Measurements from ENCODE around the gene ATAD3A.

Gene ATAD3A

GRCh38 chr1:1540818-1541628, 29.1 kb downstream of the ATAD3A start:
- Histone ChIP-seq H3K4me1 (ENCODE audit: control insufficient read depth, insufficient read depth, low read length, poor library complexity, severe bottlenecking) (peaks cover 9% of the 10 kb centered on the region), H3K4me3 (ENCODE audit: extremely low read depth, insufficient read depth, low read length, poor library complexity, severe bottlenecking) (peak overlapping the region; percentile 44), H3K9me3 (ENCODE audit: control insufficient read depth, low read length) (no peaks in the 10 kb centered on the region), H3K36me3 (ENCODE audit: control insufficient read depth, insufficient read depth, low read length) (peaks cover 48% of the 10 kb centered on the region), H3K27ac (ENCODE audit: low read depth, low read length, severe bottlenecking) (no peak overlapping the region)
- WGBS, 2 experiments (ENCODE audit: insufficient coverage in 2 of 2) = 61 to 67% methylated on average over 52 to 53 of the region's 53 CpGs

GRCh38 chr1:1541956-1542765, 30.2 kb downstream of the ATAD3A start:
- Histone ChIP-seq H3K9me3 (ENCODE audit: control insufficient read depth, low read length) (no peaks in the 10 kb centered on the region), H3K36me3 (ENCODE audit: control insufficient read depth, insufficient read depth, low read length) (peaks cover 59% of the 10 kb centered on the region)
- 97 to 98% methylated on average over 33 to 37 of the region's 37 CpGs for WGBS, 2 experiments (ENCODE audit: insufficient coverage in 2 of 2)

GRCh38 chr1:1542766-1543705, 31.1 kb downstream of the ATAD3A start:
- Histone ChIP-seq H3K9me3 (ENCODE audit: control insufficient read depth, low read length) (no peaks in the 10 kb centered on the region), H3K27ac (ENCODE audit: low read depth, low read length, severe bottlenecking) (no peak overlapping the region), H3K4me1 (ENCODE audit: control insufficient read depth, insufficient read depth, low read length, poor library complexity, severe bottlenecking) (peaks cover 9% of the 10 kb centered on the region), H3K4me3 (ENCODE audit: extremely low read depth, insufficient read depth, low read length, poor library complexity, severe bottlenecking) (no peak overlapping the region), H3K36me3 (ENCODE audit: control insufficient read depth, insufficient read depth, low read length) (peaks cover 65% of the 10 kb centered on the region)
- WGBS, 2 experiments (ENCODE audit: insufficient coverage in 2 of 2) = 94% methylated on average over 43 to 45 of the region's 45 CpGs

More at GRCh38 chr1:1541956-1542765, 30.2 kb downstream of the ATAD3A start:
- H3K4me1 ChIP-seq (ENCODE audit: control insufficient read depth, insufficient read depth, low read length, poor library complexity, severe bottlenecking) = peaks cover 9% of the 10 kb centered on the region
- H3K4me3 ChIP-seq (ENCODE audit: extremely low read depth, insufficient read depth, low read length, poor library complexity, severe bottlenecking) = no peak overlapping the region
- H3K27ac ChIP-seq (ENCODE audit: low read depth, low read length, severe bottlenecking) = no peak overlapping the region

GRCh38 chr1:1543706-1544099, 31.7 kb downstream of the ATAD3A start:
- 92 to 93% methylated on average over 18 to 19 of the region's 19 CpGs for WGBS, 2 experiments (ENCODE audit: insufficient coverage in 2 of 2)
- no peak overlapping the region for H3K27ac ChIP-seq (ENCODE audit: low read depth, low read length, severe bottlenecking)
- H3K4me3 ChIP-seq (ENCODE audit: extremely low read depth, insufficient read depth, low read length, poor library complexity, severe bottlenecking) = no peak overlapping the region
- peaks cover 66% of the 10 kb centered on the region for H3K36me3 ChIP-seq (ENCODE audit: control insufficient read depth, insufficient read depth, low read length)
- no peaks in the 10 kb centered on the region for H3K9me3 ChIP-seq (ENCODE audit: control insufficient read depth, low read length)
- H3K4me1 ChIP-seq (ENCODE audit: control insufficient read depth, insufficient read depth, low read length, poor library complexity, severe bottlenecking) = peaks cover 8% of the 10 kb centered on the region

GRCh38 chr1:1544544-1544943, 32.6 kb downstream of the ATAD3A start:
- peaks cover under 1% of the 10 kb centered on the region for H3K4me1 ChIP-seq (ENCODE audit: control insufficient read depth, insufficient read depth, low read length, poor library complexity, severe bottlenecking)
- 98% methylated on average over 10 of the region's 10 CpGs for WGBS, 2 experiments (ENCODE audit: insufficient coverage in 2 of 2)
- no peak overlapping the region for H3K4me3 ChIP-seq (ENCODE audit: extremely low read depth, insufficient read depth, low read length, poor library complexity, severe bottlenecking)
- peaks cover 71% of the 10 kb centered on the region for H3K36me3 ChIP-seq (ENCODE audit: control insufficient read depth, insufficient read depth, low read length)
- H3K27ac ChIP-seq (ENCODE audit: low read depth, low read length, severe bottlenecking) = no peak overlapping the region
- H3K9me3 ChIP-seq (ENCODE audit: control insufficient read depth, low read length) = no peaks in the 10 kb centered on the region

- Histone ChIP-seq H3K9me3 (ENCODE audit: control insufficient read depth, low read length) (no peaks in the 10 kb centered on the region), H3K27ac (ENCODE audit: low read depth, low read length, severe bottlenecking) (no peak overlapping the region), H3K36me3 (ENCODE audit: control insufficient read depth, insufficient read depth, low read length) (peaks cover 68% of the 10 kb centered on the region), H3K4me1 (ENCODE audit: control insufficient read depth, insufficient read depth, low read length, poor library complexity, severe bottlenecking) (no peaks in the 10 kb centered on the region), H3K4me3 (ENCODE audit: extremely low read depth, insufficient read depth, low read length, poor library complexity, severe bottlenecking) (no peak overlapping the region)
- 94% methylated on average over 23 of the region's 23 CpGs for WGBS, 2 experiments (ENCODE audit: insufficient coverage in 2 of 2)
These were observed 34.2 kb downstream of the ATAD3A start for GRCh38 chr1:1545946-1546737.

GRCh38 chr1:1547011-1547410, 35.0 kb downstream of the ATAD3A start:
- peaks cover 2% of the 10 kb centered on the region for H3K4me1 ChIP-seq (ENCODE audit: control insufficient read depth, insufficient read depth, low read length, poor library complexity, severe bottlenecking)
- H3K27ac ChIP-seq (ENCODE audit: low read depth, low read length, severe bottlenecking) = no peak overlapping the region

GRCh38 chr1:1547476-1547875, 35.5 kb downstream of the ATAD3A start:
- no peaks in the 10 kb centered on the region for H3K9me3 ChIP-seq (ENCODE audit: control insufficient read depth, low read length)
- peaks cover 6% of the 10 kb centered on the region for H3K4me1 ChIP-seq (ENCODE audit: control insufficient read depth, insufficient read depth, low read length, poor library complexity, severe bottlenecking)
- H3K27ac ChIP-seq (ENCODE audit: low read depth, low read length, severe bottlenecking) = no peak overlapping the region
- H3K36me3 ChIP-seq (ENCODE audit: control insufficient read depth, insufficient read depth, low read length) = peaks cover 63% of the 10 kb centered on the region
- no peak overlapping the region for H3K4me3 ChIP-seq (ENCODE audit: extremely low read depth, insufficient read depth, low read length, poor library complexity, severe bottlenecking)
- 94 to 97% methylated on average over 19 of the region's 19 CpGs for WGBS, 2 experiments (ENCODE audit: insufficient coverage in 2 of 2)

More at GRCh38 chr1:1547011-1547410, 35.0 kb downstream of the ATAD3A start:
- H3K9me3 ChIP-seq (ENCODE audit: control insufficient read depth, low read length) = no peaks in the 10 kb centered on the region
- peaks cover 62% of the 10 kb centered on the region for H3K36me3 ChIP-seq (ENCODE audit: control insufficient read depth, insufficient read depth, low read length)
- H3K4me3 ChIP-seq (ENCODE audit: extremely low read depth, insufficient read depth, low read length, poor library complexity, severe bottlenecking) = no peak overlapping the region
- WGBS, 2 experiments (ENCODE audit: insufficient coverage in 2 of 2) = 97 to 98% methylated on average over 7 of the region's 9 CpGs

- Histone ChIP-seq H3K27ac (ENCODE audit: low read depth, low read length, severe bottlenecking) (no peak overlapping the region), H3K36me3 (ENCODE audit: control insufficient read depth, insufficient read depth, low read length) (peaks cover 53% of the 10 kb centered on the region), H3K9me3 (ENCODE audit: control insufficient read depth, low read length) (no peaks in the 10 kb centered on the region), H3K4me1 (ENCODE audit: control insufficient read depth, insufficient read depth, low read length, poor library complexity, severe bottlenecking) (peaks cover 6% of the 10 kb centered on the region), H3K4me3 (ENCODE audit: extremely low read depth, insufficient read depth, low read length, poor library complexity, severe bottlenecking) (no peak overlapping the region)
- WGBS, 2 experiments (ENCODE audit: insufficient coverage in 2 of 2) = 92% methylated on average over 7 to 14 of the region's 14 CpGs
These were observed 36.6 kb downstream of the ATAD3A start for GRCh38 chr1:1548591-1548990.
